GM10248 (cell line): ENCODE measurements around the gene MLIP.
"Not testable (repeated sequence)": the region's sequence is repeated elsewhere in the genome, so short reads cannot be mapped to it uniquely, and the experiment has no call there.

Source experiments
- CTCF ChIA-PET: fragments of 300-600 bp; sonication (Branson Sonifier 250); formaldehyde crosslinking; extraction: SDS; loops from one replicate; lab custom pipeline; 2021; ENCODE audit warnings: antibody characterized with exemption; lab: Yijun Ruan, JAX
- POLR2A ChIA-PET: fragments of 350-650 bp; sonication (Branson Sonifier 250); formaldehyde crosslinking; extraction: SDS; loops from one replicate; lab custom pipeline; 2020; ENCODE audit warnings: antibody characterized with exemption; lab: Yijun Ruan, JAX
- DNase-seq: peaks from one replicate; pipeline ENCODE4 v3.0.0; 2012; ENCODE audit errors: extremely low spot score
- TF ChIP-seq, protein P1 (sequence below): IDR thresholded peaks from 2 replicates; pipeline ENCODE4 v1.5.1; 2012; ENCODE audit warnings: mild to moderate bottlenecking, low read depth; ENCODE audit errors: extremely low read depth, missing control alignments, control extremely low read depth

The MLIP gene

DNA sequence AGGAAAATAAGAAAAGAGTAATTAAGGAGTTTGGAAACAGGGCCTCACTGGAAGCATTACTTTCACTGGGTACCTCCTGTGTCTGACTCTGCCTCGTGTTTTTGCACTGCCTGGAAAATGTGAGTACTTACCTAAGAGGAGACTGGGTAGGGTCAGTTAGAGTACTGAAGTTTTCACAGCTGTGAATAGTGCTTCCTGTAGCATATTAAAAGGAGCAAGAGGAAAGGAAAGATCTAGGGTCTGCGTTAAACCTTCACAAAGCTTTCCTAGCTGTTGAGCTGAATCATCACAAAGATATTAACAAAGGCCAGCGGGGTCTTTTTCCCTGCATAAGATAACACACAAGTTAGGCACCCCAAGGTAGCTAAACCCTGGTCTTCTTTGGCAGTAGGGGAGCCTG, 82.3 kb downstream of the MLIP start:
- ChIA-PET POLR2A (no interaction called here), CTCF (interaction anchor here (1.4 kb wide), 1 partner anchor 12 kb away, joined by 3 read pairs; no protein-coding TSS in a partner anchor)
- TF ChIP-seq, protein P1, sequence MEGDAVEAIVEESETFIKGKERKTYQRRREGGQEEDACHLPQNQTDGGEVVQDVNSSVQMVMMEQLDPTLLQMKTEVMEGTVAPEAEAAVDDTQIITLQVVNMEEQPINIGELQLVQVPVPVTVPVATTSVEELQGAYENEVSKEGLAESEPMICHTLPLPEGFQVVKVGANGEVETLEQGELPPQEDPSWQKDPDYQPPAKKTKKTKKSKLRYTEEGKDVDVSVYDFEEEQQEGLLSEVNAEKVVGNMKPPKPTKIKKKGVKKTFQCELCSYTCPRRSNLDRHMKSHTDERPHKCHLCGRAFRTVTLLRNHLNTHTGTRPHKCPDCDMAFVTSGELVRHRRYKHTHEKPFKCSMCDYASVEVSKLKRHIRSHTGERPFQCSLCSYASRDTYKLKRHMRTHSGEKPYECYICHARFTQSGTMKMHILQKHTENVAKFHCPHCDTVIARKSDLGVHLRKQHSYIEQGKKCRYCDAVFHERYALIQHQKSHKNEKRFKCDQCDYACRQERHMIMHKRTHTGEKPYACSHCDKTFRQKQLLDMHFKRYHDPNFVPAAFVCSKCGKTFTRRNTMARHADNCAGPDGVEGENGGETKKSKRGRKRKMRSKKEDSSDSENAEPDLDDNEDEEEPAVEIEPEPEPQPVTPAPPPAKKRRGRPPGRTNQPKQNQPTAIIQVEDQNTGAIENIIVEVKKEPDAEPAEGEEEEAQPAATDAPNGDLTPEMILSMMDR = no peak
- DNase-seq = no peak

DNA sequence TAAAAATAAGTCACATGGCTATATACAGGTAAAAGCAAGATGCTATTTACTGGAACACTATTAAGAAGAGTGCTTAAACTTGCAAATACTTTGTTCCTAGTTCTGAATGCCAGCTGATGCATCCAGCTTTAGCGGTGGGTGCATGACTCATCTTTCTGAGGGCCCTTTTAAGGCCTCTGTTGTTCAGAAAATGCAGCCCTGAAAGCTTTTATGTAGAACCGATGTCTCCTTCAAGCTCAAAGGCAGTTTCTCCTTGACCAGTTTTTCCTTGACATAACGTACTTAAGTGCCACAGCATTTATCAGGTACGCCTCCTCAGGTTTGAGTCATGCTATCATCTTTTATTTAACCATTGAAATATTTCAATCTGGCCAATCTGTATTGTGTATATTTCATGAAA, 82.8 kb downstream of the MLIP start:
- POLR2A ChIA-PET = no interaction called here
- TF ChIP-seq, protein P1 = no peak
- CTCF ChIA-PET = interaction anchor here (1.2 to 1.4 kb wide), 2 partner anchors 11 to 51 kb away, joined by 3 read pairs; no protein-coding TSS in a partner anchor
- DNase-seq = no peak

DNA sequence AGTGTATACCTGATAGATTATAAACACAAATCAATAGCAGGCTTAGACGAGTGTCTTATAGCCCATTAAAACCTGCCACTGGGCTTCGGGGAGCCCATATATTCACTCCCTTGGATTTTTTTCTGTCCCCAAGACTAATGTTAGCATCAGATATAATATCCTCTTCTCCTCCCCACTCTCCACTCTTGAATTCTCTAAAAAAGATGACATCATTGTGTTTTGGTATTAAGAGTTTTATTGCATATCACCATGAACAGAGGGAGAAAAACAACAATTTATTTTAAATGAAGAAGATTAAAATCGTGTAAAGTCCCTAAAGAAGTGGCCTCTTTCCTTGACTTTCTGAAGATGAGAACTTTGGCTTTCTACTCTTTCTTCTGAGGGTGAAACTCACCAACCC, 84.4 kb downstream of the MLIP start:
- DNase-seq = no peak
- ChIA-PET POLR2A (no interaction called here), CTCF (no interaction called here)
- TF ChIP-seq, protein P1 = no peak

DNA sequence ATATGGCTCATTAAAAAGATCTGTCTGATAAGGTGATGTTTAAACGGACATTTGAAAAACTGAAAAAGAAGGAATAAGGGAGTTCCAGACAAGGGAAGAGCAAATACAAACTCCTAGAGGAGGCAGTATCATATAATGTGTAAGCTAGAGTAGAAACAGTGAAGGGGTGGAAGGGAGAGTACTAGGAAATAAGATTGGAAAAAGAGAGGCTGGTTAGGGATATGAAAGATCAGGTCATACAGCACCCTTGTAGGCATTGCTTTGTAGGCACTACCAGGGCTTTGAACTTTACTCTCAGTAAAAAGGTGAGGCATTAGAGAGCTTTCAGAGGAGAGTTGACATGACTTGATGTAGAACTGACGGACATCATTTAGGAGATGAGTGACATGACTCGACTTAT, 85.7 kb downstream of the MLIP start:
- POLR2A ChIA-PET = no interaction called here
- CTCF ChIA-PET = no interaction called here
- TF ChIP-seq, protein P1 = no peak
- DNase-seq = no peak

DNA sequence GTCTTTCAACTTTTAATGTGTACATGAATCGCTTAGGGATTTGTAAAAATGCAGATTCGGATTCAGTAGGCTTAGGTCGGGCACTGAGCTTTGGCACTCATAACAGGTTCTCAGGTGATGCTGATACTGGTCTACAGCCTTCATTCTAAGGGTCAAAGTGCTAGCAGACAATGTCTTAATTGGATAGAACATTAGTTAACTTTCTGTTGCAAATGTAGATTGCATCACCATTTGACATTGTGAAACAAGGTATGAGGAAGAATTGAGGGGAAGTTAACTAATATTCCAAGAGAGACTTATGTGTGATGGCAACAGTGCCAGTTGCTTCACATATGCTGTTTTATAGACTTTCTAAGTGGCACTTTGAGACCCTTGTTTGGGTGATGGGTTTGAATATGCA, 86.9 kb downstream of the MLIP start:
- TF ChIP-seq, protein P1 = no peak
- DNase-seq = no peak
- ChIA-PET POLR2A (no interaction called here), CTCF (no interaction called here)

DNA sequence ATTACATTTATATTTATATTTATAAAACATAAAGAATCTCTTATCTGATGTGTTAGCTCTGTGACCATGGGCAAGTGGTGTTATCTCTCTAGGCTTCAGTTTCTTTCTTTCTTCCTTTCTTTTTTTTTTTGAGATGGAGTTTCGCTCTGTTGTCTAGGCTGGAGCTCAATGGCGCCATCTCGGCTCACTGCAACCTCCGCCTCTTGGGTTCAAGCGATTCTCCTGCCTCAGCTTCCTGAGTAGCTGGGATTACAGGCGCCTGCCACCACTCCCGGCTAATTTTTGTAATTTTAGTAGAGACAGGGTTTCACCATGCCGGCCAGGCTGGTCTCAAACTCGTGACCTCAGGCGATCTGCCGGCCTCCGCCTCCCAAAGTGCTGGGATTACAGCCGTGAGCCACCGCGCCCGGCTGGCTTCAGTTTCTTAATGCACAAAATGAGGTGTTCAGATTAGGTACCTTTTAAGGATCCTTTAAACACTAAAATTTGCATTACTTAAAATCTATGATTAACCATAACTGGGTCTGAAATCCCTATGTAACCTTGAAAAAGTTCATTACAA, 92.3 kb downstream of the MLIP start:
- POLR2A ChIA-PET, DNase-seq, CTCF ChIA-PET: not testable (repeated sequence)

DNA sequence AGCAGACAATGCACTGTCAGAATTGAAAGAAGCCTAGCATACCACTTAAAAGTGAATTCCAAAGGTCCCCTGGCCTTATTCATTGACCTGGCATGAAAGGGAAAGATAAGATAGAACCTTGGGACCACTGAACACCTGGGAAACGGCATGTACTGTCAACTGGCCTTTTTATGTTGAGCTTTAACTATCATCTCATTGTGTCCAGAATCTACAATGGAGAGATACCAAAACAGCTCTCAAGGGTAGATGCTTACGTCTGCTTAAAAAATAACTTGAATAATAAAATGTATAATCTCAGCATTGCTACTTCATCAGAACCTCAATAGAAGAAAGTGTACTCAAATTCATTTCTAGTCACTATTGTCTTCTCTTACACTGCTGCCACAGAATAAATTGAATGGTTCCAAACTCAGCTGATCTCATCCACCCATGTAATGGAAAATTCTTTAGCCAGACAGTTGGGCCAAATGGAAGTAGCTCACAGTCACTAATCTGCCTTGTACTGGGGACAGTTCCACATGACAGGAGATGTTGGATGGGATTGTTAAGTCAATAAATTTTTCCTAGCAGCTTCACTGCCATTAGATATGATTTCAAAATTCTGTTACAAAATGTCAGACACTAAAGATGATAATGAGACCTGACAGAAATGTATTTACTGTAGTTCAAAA, 93.8 kb downstream of the MLIP start:
- POLR2A ChIA-PET = no interaction called here
- CTCF ChIA-PET = interaction anchor here (1.2 kb wide), 2 partner anchors 9 to 11 kb away, joined by 3 read pairs; no protein-coding TSS in a partner anchor
- no peak for DNase-seq
- TF ChIP-seq, protein P1 = no peak
